HepG2 (cell line): ENCODE measurements around the gene IL32. TPM values are rescaled to one million over a fixed set of nuclear protein-coding genes. Genes with fewer than 3 reads are reported as not detected.

Experiments
- FOXM1 ChIP-seq: sonication (generic); formaldehyde crosslinking; IDR thresholded peaks from 2 replicates; pipeline ENCODE4 v1.5.0; 2020; ENCODE audit warnings: missing genetic modification reagents
- HMGXB4 ChIP-seq, 2 experiments: sonication (generic) in 1 of 2; formaldehyde crosslinking in 1 of 2; IDR thresholded peaks; 2 replicates each; pipeline versions ENCODE4 v1.4.0 to v1.6.1; 2018 to 2020; ENCODE audit warnings: missing genetic modification reagents in 2 of 2, borderline replicate concordance in 1 of 2, low read depth in 1 of 2, mild to moderate bottlenecking in 1 of 2, missing biosample characterization in 1 of 2
- HNF1A ChIP-seq, 2 experiments: sonication (generic) in 1 of 2; formaldehyde crosslinking in 1 of 2; IDR thresholded peaks; 2 replicates each; pipeline versions ENCODE4 v1.4.0 to v1.6.1; 2016 to 2020; ENCODE audit warnings: borderline replicate concordance in 1 of 2, low read depth in 1 of 2, mild to moderate bottlenecking in 1 of 2, missing genetic modification reagents in 1 of 2
- KLF16 ChIP-seq, 2 experiments: sonication (generic) in 1 of 2; formaldehyde crosslinking in 1 of 2; IDR thresholded peaks; 2 replicates each; pipeline versions ENCODE4 v1.6.1 to v1.8.0; 2016 to 2023; ENCODE audit warnings: missing genetic modification reagents in 2 of 2, missing compliant biosample characterization in 1 of 2
- LCORL ChIP-seq, 2 experiments: fragments of 450-650 bp in 1 of 2; sonication (generic) in 1 of 2; formaldehyde crosslinking in 1 of 2; IDR thresholded peaks; 2 replicates each; pipeline versions ENCODE4 v1.5.0 to v1.6.1; 2017 to 2020; ENCODE audit warnings: antibody characterized with exemption in 1 of 2, missing genetic modification reagents in 1 of 2
- MAZ ChIP-seq, 2 experiments: sonication (generic) in 1 of 2; formaldehyde crosslinking in 1 of 2; IDR thresholded peaks; 2 replicates each; pipeline versions ENCODE4 v1.5.0 to v1.6.1; 2012 to 2020; ENCODE audit warnings: low read depth in 2 of 2, mild to moderate bottlenecking in 2 of 2, borderline replicate concordance in 1 of 2, improper control_type of control experiment in 1 of 2, low read length in 1 of 2, missing genetic modification reagents in 1 of 2, moderate library complexity in 1 of 2
- NR2F6 ChIP-seq, 2 experiments: IDR thresholded peaks; 2 replicates each; pipeline ENCODE4 v1.6.1; 2016; ENCODE audit warnings: antibody characterized with exemption in 1 of 2, mild to moderate bottlenecking in 1 of 2
- RARA ChIP-seq: IDR thresholded peaks from 2 replicates; pipeline ENCODE4 v1.6.1; 2016; ENCODE audit warnings: missing genetic modification reagents, missing compliant biosample characterization
- RBFOX2 ChIP-seq: fragments of 200-400 bp; formaldehyde crosslinking; IDR thresholded peaks from 2 replicates; pipeline ENCODE4 v1.6.1; 2017; ENCODE audit warnings: low read depth, mild to moderate bottlenecking, low read length
- SP5 ChIP-seq: IDR thresholded peaks from 2 replicates; pipeline ENCODE4 v1.6.1; 2016; ENCODE audit warnings: low read depth, borderline replicate concordance
- TGIF2 ChIP-seq: IDR thresholded peaks from 2 replicates; pipeline ENCODE4 v1.6.1; 2016; ENCODE audit warnings: control low read depth, missing compliant biosample characterization
- ZFY ChIP-seq: sonication (generic); formaldehyde crosslinking; IDR thresholded peaks from 2 replicates; pipeline ENCODE4 v1.4.0; 2020; ENCODE audit warnings: missing genetic modification reagents
- ZNF430 ChIP-seq: sonication (generic); formaldehyde crosslinking; IDR thresholded peaks from 2 replicates; pipeline ENCODE4 v1.9.0; 2021; ENCODE audit warnings: mild to moderate bottlenecking, missing genetic modification reagents
- ZNF567 ChIP-seq: sonication (generic); formaldehyde crosslinking; IDR thresholded peaks from 2 replicates; pipeline ENCODE4 v1.8.1; 2023; ENCODE audit warnings: mild to moderate bottlenecking, missing genetic modification reagents, borderline replicate concordance
- ZNF773 ChIP-seq: sonication (generic); formaldehyde crosslinking; IDR thresholded peaks from 2 replicates; pipeline ENCODE4 v1.4.0; 2020; ENCODE audit warnings: missing genetic modification reagents, borderline replicate concordance
- ZNF780A ChIP-seq: sonication (generic); formaldehyde crosslinking; IDR thresholded peaks from 2 replicates; pipeline ENCODE4 v1.8.0; 2022; ENCODE audit warnings: mild to moderate bottlenecking, missing genetic modification reagents, moderate library complexity
- polyA plus RNA-seq, 8 experiments: library from polyadenylated mRNA; depleted of rRNA in 3 of 8; stranded (reverse) in 7 of 8; unstranded in 1 of 8; fragments of >200 nt; fragmentation: Illumina TruSeq in 4 of 8; extraction: Trizol in 4 of 8; gene quantifications; 2 replicates each; pipeline versions ENCODE4 v1.2.1 to v1.2.3, GENCODE V29; 2011 to 2016; ENCODE audit warnings: low read depth in 4 of 8, missing spikeins in 1 of 8, mixed read lengths in 1 of 8; ENCODE audit not compliant: insufficient read depth in 1 of 8
- total RNA-seq, 5 experiments: library from RNA; depleted of rRNA; stranded (reverse); fragments of >200 nt; fragmentation: Illumina TruSeq; extraction: Trizol; gene quantifications; 2 replicates each; pipeline ENCODE4 v1.2.3, GENCODE V29; 2016; ENCODE audit warnings: low read depth in 1 of 5

Gene IL32
- total and polyA plus RNA-seq, 2 of the 13 experiments (the other 11 are each of a cell fraction or from before 2014, with no cell fraction given), result 115 to 165 TPM

- TF ChIP-seq HNF1A (IDR thresholded peaks at IDR 0.05; ENCODE audit: low read depth) (no peak), HNF1A (CRISPR knock-in tag; IDR thresholded peaks at IDR 0.05; ENCODE audit: borderline replicate concordance) (0 out of 2 replicates have a peak, but pooled peaks have one; percentile 27), LCORL (IDR thresholded peaks at IDR 0.05) (no peak), LCORL (CRISPR knock-in tag; IDR thresholded peaks at IDR 0.05) (peak; percentile 50; the same call in 1 of the 2 replicates), FOXM1 (CRISPR knock-in tag) (no peak), NR2F6 (IDR thresholded peaks at IDR 0.05) (no peak), NR2F6 (CRISPR knock-in tag; IDR thresholded peaks at IDR 0.05) (peak; percentile 56), ZNF780A (CRISPR knock-in tag) (no peak), KLF16 (CRISPR knock-in tag; IDR thresholded peaks at IDR 0.05) (no peak), MAZ (IDR thresholded peaks at IDR 0.05; ENCODE audit: borderline replicate concordance, low read depth, low read length) (peak; percentile 64; the same call in 1 of the 2 replicates), MAZ (CRISPR knock-in tag; IDR thresholded peaks at IDR 0.05; ENCODE audit: low read depth) (peak; percentile 70), RBFOX2 (peak; percentile 71; the same call in 1 of the 2 replicates), ZNF430 (CRISPR knock-in tag) (peak; percentile 58; the same call in 1 of the 2 replicates), RARA (CRISPR knock-in tag) (no peak), ZNF773 (CRISPR knock-in tag) (no peak), HMGXB4 (CRISPR knock-in tag; IDR thresholded peaks at IDR 0.05; ENCODE audit: borderline replicate concordance in 1 of 2, low read depth in 1 of 2) (peak; percentile 51 to 73; a peak in 3 of 4 replicates), ZFY (CRISPR knock-in tag) (peak; percentile 49; the same call in 1 of the 2 replicates), TGIF2 (CRISPR knock-in tag) (no peak), ZNF567 (CRISPR knock-in tag) (no peak), SP5 (CRISPR knock-in tag) (peak; percentile 60; the same call in 1 of the 2 replicates)
Observed at GRCh38 chr16:3027983-3028715, 37.3 kb upstream of the IL32 start (continued).
